Neural cell (in vitro differentiated cells): ENCODE data around the gene SCYL1.

Experiments
- CTCF ChIP-seq: fragments of 450-650 bp; IDR thresholded peaks from 2 replicates; pipeline ENCODE4 v1.5.1; 2014; ENCODE audit warnings: antibody characterized with exemption, mild to moderate bottlenecking, moderate library complexity; ENCODE audit not compliant: poor library complexity, severe bottlenecking
- POLR2AphosphoS5 ChIP-seq: IDR thresholded peaks from 2 replicates; pipeline ENCODE4 v1.6.1; 2012

GRCh38 chr11:65559535-65559934, 34.7 kb downstream of the SCYL1 start:
- no peak for TF ChIP-seq CTCF
- TF ChIP-seq POLR2AphosphoS5 = no peak
